Anterior cingulate cortex (tissue), 58 donors: ENCODE measurements around the gene XG.
"Not testable (repeated sequence)": the region's sequence is repeated elsewhere in the genome, so short reads cannot be mapped to it uniquely, and the experiment has no call there.

Experiments
- DNase-seq, 58 donors: peaks; one replicate each; lab custom pipeline; 2025; lab: John Stamatoyannopoulos, UW

The XG gene

DNA sequence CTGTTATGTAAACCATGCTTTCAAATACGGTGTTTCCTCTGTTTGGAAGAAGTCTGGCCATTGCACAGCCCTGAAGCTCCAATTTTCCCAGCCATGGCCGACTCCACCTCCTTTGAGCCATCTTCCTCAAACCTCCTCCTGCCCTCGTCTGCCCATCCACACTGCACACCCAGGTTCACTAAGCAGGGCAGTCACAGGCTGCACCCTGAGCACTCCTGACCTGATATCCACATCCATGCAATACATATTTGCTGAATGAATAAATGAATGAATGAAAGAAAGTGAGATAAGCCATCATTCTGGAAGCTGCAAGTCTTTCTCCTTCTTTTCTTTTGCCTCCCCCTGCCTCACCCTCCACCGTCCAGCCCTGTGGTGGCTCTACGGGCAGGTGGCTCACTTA lies 22.2 kb downstream of the XG start:
- DNase-seq, result no peak

DNA sequence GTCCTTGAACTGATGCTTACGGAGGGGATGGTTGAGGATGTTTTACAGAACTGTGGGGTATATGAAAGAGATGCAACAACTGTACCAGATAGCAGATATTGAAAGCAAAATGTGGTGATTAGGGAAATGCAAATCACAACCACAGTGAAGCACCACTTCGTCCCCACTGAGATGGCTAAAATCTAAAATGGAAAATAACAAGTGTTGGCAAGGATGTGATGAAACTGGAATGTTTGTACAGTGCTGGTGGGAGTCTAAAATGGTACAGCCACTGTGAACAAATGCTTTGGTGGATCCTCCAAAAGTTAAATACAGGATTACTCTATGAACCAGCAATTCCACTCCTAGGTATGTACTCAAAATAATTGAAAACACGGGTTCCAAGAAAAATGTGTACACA lies 22.9 kb downstream of the XG start:
- DNase-seq, result no peak

DNA sequence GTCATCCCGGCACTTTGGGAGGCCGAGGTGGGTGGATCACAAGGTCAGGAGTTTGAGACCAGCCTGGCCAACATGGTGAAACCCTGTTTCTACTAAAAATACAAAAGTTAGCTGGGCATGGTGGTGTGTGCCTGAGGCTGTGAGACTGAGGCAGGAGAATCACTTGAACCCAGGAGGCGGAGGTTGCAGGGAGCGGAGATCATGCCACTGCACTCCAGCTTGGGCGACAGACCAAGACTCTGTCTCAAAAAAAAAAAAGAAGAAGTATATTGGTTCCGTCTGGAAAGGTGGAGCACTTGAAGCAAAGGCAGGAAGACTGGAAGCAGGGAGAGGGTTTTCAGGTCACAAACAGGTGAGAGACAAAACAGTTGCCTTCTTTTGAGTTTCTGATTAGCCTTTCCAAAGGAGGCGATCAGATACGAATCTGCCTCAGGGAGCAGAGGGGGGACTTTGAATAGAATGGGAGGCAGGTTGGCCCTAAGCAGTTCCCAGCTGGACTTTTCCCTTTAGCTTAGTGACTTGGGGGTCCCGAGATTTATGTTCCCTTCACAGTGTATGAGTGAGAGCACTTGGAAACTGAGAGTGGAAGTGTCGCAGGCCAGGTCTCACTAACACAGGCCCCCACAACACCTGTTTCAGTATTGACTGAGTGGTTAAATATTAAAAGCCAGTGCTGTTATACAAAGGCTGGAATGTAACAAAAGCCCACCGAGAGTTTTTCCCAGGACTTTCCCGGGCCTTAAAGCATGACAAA lies 28.8 kb downstream of the XG start:
- DNase-seq, result not testable (repeated sequence)

DNA sequence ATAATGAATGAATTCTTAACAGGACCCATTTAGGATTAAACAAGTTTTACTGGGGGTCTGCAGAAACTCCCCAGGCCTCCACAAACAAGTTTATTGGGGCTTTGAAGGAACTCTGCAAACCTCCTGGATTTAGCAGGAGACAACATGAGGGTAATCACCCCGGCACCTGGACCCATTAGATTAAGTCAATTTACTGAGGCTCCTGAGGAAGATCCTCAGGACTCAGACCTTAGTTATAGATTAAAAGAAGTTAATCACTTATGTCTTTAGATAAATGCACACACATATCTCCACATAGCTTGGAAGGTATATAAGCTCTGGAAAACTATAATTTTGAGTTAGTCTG lies 29.4 kb downstream of the XG start:
- DNase-seq, result no peak

DNA sequence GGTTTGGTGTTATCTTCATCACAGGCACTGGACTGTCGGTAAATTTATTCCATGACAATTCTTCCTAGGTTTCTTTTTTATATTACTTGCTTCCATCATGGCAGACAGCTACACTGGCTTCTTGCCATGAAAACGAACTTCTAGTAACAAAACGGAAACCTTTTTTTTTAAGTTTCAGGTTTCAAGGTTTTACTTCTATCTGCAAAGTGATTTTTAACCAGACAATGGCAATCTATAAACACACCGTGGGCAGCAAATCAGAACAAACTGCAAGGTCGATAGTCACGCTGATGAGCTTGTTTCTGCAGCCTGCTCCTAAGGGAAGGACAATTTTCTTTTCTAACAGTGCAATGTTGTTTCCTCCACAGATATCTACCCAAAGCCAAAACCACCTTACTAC lies 29.9 kb downstream of the XG start:
- no peak for DNase-seq

DNA sequence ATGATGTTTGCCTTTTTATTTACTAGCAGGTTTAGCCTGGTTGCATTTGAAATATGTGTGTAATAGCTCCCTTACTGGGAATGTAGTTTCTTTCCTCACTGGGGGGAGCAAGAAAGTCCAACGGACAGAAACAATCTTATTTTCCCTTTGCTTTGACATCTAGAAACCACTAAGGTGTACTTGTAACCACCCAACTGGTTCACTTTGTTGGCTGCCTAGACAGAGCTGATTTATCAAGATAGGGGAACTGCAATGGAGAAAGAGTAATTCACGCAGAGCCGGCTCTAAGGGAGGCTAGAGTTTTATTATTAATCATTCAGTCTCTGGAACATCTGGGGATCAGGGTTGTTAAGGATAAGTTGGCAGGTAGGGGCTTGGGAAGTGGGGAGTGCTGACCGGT lies 30.3 kb downstream of the XG start:
- no peak for DNase-seq

DNA sequence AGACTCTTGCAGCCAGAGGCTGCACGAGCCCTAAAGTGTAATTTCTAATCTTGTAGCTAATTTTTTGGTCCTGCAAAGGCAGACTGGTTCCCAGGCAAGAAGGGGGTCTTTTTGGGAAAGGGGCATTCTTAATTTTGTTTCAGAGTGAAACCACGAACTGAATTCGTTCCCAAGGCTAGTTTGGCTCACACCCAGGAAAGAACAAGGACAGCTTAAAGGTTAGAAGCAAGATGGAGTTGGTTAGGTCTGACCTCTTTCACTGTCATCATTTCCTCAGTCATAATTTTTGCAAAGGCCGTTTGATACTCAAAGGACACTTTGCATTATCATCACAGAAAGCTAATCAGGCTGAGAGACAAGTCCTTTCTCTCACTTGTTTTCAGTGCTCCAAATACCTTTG lies 30.9 kb downstream of the XG start:
- DNase-seq, result no peak

DNA sequence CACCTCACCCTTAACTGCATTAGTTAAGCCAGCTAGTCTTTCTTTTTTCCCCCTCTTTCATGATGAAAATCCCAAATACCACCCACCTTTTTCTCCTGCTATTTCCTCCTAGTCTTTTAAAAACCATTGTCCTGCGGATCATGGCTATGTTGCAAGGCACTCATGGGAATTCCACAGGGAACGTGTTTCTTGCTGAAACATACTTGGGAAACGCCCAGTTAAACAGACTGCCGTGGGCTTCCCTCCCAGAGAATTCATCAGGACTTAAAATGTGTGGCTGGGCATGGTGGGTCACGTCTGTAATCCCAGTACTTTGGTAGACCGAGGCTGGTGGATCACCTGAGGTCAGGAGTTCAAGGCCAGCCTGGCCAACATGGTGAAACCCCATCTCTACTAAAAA lies 32.2 kb downstream of the XG start:
- DNase-seq, result no peak

DNA sequence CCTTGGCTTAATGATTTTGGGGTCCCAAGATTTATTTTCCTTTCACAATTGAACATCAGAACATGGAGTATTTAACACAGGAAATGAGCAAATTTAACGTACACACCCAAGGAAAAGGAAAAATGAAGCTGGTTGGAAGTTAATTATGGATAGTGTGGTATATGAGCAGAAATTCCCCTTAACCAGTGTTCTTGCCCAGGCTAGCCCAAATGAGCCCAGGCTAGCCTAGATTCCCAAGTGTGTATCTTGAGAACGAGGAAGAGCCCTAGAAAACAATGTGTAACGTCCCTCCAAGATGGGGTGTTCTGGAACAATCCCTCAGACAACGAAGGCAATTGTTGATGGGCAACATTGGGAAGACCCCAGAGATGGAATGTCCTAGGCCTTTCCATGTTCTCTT lies 33.7 kb downstream of the XG start:
- no peak for DNase-seq

DNA sequence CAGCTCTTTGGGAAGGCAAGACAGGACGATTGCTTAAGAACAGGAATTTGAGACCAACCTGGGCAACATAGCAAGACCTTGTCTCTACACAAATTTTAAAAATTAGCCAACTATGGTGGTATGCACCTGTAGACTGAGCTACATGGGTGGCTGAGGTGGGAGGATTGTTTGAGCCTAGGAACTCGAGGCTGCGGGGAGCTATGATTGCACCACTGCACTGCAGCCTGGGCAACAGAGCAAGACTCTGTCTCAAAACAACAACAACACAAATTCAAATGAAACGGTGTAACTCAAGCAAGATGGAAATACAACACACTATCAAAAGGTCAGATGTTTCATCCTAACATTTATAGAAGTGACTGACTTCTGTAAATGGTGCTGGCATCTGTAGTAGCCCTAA lies 37.1 kb downstream of the XG start:
- DNase-seq, result no peak

DNA sequence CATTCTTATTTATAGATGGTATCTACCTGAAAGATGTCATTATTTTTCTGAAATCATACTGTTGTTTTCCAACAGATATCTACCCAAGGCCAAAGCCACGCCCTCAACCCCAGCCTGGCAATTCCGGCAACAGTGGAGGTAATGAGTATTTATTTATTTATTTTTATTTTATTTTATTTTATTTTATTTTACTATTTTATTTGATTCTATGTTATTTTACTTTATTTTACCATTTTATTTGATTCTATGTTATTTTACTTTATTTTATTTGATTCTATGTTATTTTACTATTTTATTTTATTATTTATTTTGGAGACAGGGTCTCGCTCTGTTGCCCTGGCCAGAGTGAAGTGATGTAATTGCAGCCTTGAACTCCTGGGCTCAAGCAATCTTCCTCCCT lies 37.7 kb downstream of the XG start:
- no peak for DNase-seq

DNA sequence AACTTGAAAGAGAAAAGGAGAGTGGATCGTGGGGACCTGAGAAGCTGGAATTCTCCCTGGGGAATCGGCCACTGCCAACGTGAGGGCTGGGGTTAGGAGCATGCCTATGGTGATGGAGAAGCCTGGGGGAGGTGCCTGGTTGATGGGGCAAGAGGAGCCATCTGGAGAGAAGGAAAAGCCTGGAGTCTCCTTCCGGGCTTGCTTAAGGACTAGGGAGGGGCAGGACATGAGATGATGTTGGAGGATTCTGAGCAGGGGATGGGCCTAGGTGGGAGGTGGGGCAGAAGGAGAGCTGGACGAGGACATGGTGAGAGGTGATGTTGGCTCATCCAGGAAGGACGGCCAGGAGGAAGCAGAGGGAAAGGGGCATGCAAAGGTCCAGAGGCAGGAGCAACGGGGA lies 41.9 kb downstream of the XG start:
- no peak for DNase-seq

DNA sequence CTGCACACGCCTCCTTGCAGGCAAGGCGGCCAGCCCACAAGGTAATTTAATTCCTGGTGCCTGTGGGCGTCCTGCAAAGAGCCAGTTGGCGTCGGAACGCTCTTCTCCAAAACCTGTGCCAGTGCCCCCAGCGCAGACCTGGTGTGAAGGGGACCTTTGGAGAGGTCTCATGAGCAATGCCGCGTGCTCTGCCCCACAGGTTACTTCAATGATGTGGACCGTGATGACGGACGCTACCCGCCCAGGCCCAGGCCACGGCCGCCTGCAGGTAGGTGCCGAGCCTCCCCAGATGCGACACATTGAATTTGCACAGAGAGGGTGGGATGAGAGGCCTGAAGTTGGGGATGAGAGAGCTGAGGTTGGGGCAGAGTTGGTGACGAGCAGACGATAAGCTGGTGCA lies 42.5 kb downstream of the XG start:
- no peak for DNase-seq

DNA sequence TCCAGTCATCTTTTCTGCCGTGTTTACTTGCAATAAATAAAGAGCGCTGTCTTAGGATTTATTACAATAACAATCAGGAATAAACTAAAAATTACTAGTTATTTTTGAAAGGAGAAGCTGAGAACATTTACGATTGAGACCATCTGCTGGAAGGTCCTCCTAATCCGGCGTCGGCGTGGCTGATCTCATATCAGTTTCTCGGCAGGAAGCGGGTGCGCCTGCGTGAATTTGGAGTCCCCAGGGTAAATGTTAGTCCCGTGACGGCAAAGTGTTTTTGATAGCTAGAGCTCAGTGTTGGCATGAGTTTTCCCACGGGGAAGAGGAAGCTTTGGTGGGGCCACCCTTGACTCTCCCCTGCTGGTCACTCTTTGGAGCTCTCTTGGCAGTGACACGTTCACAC lies 45.0 kb downstream of the XG start:
- not testable (repeated sequence) for DNase-seq

DNA sequence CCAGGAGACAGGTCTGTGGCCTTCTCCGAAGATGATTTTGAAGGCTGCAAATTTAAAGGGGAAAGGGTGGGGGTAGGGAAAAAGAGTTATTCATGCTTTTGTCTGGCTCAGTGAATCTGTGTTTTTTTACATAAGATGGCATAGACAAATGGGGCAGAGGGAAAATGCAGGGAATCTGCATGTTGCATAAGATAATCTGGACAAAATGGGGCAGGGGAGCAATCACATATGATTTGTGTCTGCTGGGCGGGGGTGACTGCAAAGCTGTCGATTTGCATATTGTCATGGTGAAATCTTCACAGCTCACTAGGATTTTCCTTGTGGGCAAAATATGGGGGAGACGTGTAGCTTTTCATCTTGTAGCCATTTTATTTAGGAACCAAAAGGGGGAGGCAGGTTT lies 47.5 kb downstream of the XG start:
- no peak for DNase-seq

DNA sequence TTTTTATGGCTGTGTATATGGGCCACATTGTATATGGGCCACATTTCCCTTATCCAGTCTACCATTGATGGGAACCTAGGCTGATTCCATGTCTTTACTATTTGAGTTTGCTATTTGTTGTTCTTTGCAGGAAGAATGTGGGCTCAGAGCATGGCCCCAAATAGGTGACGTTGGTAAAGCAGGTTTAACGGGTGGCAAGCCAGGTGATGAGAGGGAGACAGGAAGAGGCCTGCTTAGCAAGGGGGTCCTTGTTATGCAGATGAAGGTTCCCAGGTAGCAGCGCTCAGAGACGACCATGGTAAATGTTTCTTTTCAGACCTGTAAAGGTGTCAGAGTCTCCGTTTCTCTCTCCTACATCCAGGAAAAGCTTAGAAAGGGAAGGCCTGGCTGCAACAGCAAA lies 48.1 kb downstream of the XG start:
- DNase-seq, result not testable (repeated sequence)

DNA sequence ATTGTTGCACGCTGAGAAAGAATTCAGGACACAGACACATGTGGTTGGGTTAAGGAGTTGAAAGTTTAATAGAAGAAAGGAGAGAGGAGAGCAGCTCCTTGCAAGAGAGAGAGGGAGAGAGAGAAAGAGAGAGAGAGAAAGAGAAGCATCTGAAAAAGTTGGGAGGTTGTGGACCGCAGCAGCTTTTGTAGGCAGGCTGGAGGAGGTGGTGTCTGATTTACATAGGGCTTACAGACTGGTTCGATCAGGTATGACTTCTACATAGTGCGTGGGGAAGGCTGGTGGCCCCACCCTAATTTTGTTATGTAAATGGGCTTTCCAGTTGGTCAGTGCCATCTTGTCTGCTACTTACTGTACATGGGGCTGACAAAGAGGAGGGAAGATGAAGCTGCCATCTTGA lies 49.4 kb downstream of the XG start:
- no peak for DNase-seq

DNA sequence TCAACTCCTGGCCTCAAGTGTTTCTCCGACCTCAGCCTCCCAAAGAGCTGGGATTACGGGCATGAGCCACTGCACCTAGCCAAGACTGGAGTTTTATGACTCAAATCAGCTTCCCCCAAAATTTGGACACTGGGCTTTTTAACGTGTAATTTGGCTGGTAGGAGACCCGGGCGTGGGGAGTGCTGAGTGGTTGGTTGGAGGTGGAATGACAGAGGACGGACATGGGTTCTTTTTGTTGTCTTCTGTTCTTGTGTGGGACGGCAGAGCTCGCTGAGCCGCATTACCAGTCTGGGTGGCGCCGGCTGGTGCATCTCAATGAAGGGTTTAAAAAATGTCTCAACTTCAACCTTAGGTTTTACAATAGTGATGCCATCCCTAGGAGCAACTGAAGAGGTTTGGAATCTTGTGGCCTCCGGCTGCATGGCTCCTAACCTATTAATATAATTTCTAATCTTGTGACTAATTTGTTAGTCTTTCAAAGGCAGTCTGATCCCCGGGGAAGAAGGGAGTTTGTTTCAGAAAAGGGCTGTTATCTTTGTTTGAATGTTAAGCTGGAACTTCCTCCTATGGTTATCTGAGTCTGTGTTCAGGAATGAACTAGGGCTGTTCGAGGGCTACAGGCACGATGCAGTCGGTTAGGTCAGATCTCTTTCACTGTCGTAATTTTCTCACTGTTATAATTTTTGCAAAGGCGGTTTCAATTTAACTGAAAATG lies 50.7 kb downstream of the XG start:
- DNase-seq, result not testable (repeated sequence)

DNA sequence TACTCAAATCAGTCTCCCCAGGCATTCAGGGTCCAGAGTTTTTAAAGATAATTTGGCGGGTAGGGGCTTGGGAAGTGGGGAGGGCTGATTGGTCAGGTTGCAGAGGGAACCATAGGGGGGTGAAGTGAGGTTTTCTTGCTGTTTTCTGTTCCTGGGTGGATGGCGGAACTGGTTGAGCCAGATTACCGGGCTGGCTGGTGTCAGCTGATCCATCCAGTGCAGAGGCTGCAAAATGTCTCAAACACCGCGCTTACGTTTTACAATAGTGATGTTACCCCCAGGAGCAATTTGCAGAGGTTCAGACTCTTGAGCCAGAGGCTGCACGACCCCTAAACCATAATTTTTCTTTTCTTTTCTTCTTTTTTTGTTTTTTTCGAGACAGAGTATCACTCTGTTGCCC lies 51.6 kb downstream of the XG start:
- DNase-seq, result not testable (repeated sequence)

DNA sequence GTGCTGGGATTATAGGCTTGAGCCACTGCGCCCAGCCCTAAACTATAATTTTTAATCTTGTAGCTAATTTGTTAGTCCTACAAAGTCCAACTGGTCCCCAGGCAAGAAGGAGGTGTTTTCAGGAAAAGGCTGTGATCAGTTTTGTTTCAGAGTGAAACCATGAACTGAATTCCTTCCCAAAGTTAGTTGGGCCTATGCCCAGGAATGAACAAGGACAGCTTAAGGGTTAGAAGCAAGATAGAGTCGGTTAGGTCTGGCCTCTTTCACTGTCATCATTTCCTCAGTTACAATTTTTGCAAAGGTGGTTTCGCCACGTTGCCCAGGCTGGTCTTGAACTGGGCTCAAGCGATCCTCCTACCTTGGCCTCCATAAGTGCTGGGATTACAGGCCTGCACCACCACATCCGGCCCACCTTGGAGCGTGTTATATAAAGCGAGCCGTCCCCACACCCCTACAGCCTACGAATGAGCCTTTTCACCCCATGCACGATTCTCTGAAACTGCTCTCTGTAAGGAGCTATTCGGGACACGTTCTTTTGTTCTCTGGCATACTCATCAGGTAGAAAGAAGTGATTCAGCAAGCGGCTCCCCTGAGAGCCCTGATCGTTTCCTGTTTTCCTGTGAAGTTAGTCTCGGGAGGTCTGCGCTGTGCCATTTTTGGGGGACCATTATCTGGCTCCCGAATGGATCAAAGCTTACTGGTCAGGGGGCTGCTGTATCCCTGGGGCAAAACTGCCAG lies 52.4 kb downstream of the XG start:
- DNase-seq, result not testable (repeated sequence)

DNA sequence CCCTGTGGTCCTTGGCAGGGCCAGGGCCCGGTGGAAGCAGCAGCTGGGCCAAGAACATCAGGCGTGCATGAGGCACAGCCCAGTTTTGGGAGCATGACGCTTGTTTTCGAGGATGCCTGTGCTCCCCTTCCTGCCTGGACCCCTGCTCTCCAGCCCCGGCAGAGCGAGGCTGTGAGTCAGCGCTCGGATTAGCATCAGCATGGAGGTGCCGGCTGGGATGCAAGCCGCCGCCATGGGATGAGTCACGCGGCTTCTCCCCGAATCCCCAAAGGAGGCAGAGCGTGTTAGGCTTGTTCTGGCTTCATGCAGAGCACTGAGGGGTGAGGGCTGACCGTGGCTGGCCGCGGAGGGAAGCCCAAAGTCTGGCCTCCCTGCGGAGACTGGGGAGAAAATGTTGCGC lies 53.0 kb downstream of the XG start:
- not testable (repeated sequence) for DNase-seq

DNA sequence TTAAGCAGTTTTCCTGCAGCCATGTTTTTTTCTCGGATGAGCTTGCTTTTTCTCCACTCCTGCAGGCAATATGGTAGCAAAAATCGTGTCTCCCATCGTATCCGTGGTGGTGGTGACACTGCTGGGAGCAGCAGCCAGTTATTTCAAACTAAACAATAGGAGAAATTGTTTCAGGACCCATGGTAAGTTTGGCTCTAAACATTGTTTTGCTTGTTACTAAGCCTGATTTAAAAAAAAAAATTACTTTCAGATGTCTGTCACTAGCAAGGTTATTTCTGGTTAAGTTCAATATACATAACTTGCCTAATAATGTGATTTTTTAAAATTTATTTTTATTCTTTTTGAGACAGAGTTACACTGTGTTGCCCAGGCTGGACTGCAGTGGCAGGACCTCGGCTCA lies 59.4 kb downstream of the XG start:
- DNase-seq, result no peak
